GM12873 (cell line): ENCODE results near the gene SNX13.

Experiments used
- TF ChIP-seq, protein P1 (sequence below): IDR thresholded peaks from 2 replicates; pipeline ENCODE4 v1.5.1; 2012; ENCODE audit warnings: low read depth, mild to moderate bottlenecking, moderate library complexity, low read length, control low read depth; ENCODE audit not compliant: insufficient read depth; ENCODE audit errors: missing control alignments

The SNX13 gene

DNA sequence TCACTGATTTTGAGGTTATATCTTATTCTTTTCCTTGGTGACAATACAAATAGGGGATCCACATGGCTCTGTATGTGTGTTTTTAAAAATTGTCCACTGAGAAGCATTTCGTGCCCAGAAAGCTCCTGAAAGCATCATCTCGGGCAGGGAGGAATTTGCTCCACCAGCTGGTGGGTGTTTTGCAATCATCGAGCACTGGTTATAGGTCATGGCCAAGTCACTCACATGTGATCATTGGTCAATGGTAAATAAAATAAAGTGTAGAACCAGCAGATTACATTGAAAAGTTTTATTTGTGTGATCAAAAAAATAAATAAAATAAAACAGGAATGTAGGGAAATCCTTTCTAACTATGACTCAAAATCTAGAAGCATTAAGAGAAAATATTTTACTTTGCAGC is 23.0 kb upstream of the SNX13 start:
- TF ChIP-seq, protein P1, sequence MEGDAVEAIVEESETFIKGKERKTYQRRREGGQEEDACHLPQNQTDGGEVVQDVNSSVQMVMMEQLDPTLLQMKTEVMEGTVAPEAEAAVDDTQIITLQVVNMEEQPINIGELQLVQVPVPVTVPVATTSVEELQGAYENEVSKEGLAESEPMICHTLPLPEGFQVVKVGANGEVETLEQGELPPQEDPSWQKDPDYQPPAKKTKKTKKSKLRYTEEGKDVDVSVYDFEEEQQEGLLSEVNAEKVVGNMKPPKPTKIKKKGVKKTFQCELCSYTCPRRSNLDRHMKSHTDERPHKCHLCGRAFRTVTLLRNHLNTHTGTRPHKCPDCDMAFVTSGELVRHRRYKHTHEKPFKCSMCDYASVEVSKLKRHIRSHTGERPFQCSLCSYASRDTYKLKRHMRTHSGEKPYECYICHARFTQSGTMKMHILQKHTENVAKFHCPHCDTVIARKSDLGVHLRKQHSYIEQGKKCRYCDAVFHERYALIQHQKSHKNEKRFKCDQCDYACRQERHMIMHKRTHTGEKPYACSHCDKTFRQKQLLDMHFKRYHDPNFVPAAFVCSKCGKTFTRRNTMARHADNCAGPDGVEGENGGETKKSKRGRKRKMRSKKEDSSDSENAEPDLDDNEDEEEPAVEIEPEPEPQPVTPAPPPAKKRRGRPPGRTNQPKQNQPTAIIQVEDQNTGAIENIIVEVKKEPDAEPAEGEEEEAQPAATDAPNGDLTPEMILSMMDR: no peak

DNA sequence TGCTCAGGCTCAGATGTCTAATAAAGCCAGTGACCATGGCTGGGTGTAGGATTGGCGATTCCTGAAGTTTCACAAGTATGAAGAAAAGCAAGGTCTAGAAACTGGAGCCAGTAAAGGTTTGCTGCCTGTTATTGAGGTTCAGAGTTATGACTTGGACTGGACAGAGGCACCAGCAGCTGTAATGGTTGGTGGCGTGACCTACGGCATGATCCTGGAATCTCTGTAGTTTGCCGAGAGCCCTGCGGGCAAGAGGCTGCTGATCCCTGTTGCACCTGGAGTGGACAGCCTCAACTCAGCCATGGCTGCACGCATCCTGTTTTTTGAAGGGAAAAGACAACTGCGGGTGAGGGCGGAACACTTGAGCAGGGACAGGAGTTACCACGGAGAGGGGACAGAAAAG is 22.4 kb upstream of the SNX13 start:
- TF ChIP-seq, protein P1: no peak

- TF ChIP-seq, protein P1: no peak
These were observed 17.6 kb upstream of the SNX13 start for GRCh38 chr7:17957871-17958270.

DNA sequence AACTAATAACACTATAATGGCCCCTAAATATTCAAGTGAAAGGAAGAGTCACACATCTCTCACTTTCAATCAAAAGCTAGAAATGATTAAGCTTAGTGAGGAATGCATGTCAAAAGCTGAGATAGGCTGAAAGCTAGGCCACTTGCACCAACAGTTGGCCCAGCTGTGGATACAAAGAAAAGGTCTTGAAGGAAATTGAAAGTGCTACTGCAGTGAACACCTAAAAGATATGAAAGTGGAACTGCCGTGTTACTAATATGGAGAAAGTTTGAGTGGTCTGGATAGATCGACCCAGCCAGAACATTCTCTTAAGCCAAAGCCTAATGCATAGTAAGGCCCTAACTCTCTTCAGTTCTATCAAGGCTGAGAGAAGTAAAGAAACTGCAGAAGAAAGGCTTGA is 12.1 kb upstream of the SNX13 start:
- TF ChIP-seq, protein P1: no peak

GRCh38 chr7:17951742-17952254 is 11.5 kb upstream of the SNX13 start:
- TF ChIP-seq, protein P1: no peak

GRCh38 chr7:17948526-17949238 is 8.4 kb upstream of the SNX13 start:
- TF ChIP-seq, protein P1: no peak

- TF ChIP-seq, protein P1: no peak
These were observed 7.3 kb upstream of the SNX13 start for GRCh38 chr7:17947620-17948019.
